Caco-2 (cell line): ENCODE measurements around the gene LRRC15. TPM values are rescaled to one million over a fixed set of nuclear protein-coding genes. Genes with fewer than 3 reads are reported as not detected.
A peak's percentile ranks its signal among the peaks of the same experiment; 100 is the strongest.

ENCODE experiments used
- BruUV-seq: library from RNA; stranded (reverse); fragments of 400-500 nt; replicated peaks from 2 replicates; lab custom pipeline; 2021; lab: Mats Ljungman, UMichigan
- CTCF ChIA-PET: fragments of 300-600 bp; sonication (Branson Sonifier 250); formaldehyde crosslinking; loops from one replicate; lab custom pipeline; 2022; ENCODE audit warnings: antibody characterized with exemption; lab: Charles Lee
- POLR2A ChIA-PET: fragments of 300-600 bp; sonication (Branson Sonifier 250); formaldehyde crosslinking; loops from one replicate; lab custom pipeline; 2022; ENCODE audit warnings: antibody characterized with exemption; lab: Charles Lee
- DNase-seq, 2 experiments: peaks; one replicate each; pipeline versions ENCODE4 v3.0.0 to v3.0.0-alpha.2; 2020 to 2022
- H3K27me3 ChIP-seq: replicated peaks from 2 replicates; pipeline ENCODE4 v1.6.0; 2011; ENCODE audit warnings: low read length; ENCODE audit not compliant: control insufficient read depth, insufficient read depth
- H3K36me3 ChIP-seq: 2 replicates; pipeline ENCODE4 v1.5.1; 2011; ENCODE audit warnings: low read length; ENCODE audit not compliant: control insufficient read depth, insufficient read depth
- H3K4me1 ChIP-seq: fragments of 250-450 bp; sonication (Bioruptor Pico); 2 replicates; pipeline ENCODE4 v1.5.1; 2020; ENCODE audit warnings: mild to moderate bottlenecking
- H3K4me3 ChIP-seq: 2 replicates; pipeline ENCODE4 v1.5.1; 2011; ENCODE audit warnings: low read depth, mild to moderate bottlenecking, control low read depth, low read length
- H3K9me3 ChIP-seq: fragments of 250-450 bp; sonication (Bioruptor Pico); 2 replicates; pipeline ENCODE4 v1.5.1; 2020; ENCODE audit warnings: mild to moderate bottlenecking, moderate library complexity
- H3K27ac Mint-ChIP-seq: one replicate; pipeline ENCODE4 v1.8.0; 2022; ENCODE audit warnings: mixed read lengths; ENCODE audit not compliant: unreplicated experiment
- H3K27me3 Mint-ChIP-seq: one replicate; pipeline ENCODE4 v1.8.0; 2022; ENCODE audit warnings: mixed read lengths; ENCODE audit not compliant: insufficient read depth, unreplicated experiment
- H3K36me3 Mint-ChIP-seq: one replicate; pipeline ENCODE4 v1.8.0; 2022; ENCODE audit warnings: mild to moderate bottlenecking, mixed read lengths; ENCODE audit not compliant: insufficient read depth, unreplicated experiment
- H3K4me1 Mint-ChIP-seq: one replicate; pipeline ENCODE4 v1.8.0; 2022; ENCODE audit warnings: low read depth, mixed read lengths; ENCODE audit not compliant: unreplicated experiment
- H3K4me3 Mint-ChIP-seq: one replicate; pipeline ENCODE4 v1.8.0; 2022; ENCODE audit warnings: mild to moderate bottlenecking, moderate library complexity, mixed read lengths; ENCODE audit not compliant: unreplicated experiment
- H3K9me3 Mint-ChIP-seq: one replicate; pipeline ENCODE4 v1.8.0; 2022; ENCODE audit warnings: mixed read lengths; ENCODE audit not compliant: unreplicated experiment
- CTCF ChIP-seq, 2 experiments: fragments of 200-600 bp in 1 of 2; IDR thresholded peaks; 1 replicate in 1 of 2; 2 replicates in 1 of 2; pipeline versions ENCODE4 v1.5.1 to v1.8.0; 2011 to 2022; ENCODE audit warnings: antibody characterized with exemption in 1 of 2, control low read depth in 1 of 2, inconsistent platforms in 1 of 2, low read depth in 1 of 2, low read length in 1 of 2, mild to moderate bottlenecking in 1 of 2, moderate library complexity in 1 of 2; ENCODE audit not compliant: insufficient read depth in 1 of 2, severe bottlenecking in 1 of 2, unreplicated experiment in 1 of 2
- intact Hi-C: fragments of 100-400 bp; cut with micrococcal nuclease; formaldehyde crosslinking; loops from one replicate; pipeline ENCODE4 v1.10.0; 2022; ENCODE audit not compliant: unreplicated experiment
- total RNA-seq: library from RNA; stranded (reverse); gene quantifications from 2 replicates; pipeline ENCODE4 v1.2.3, GENCODE V29; 2022

Gene LRRC15
- total RNA-seq, 1 experiment from 2014 or later, result 0.09 TPM

GRCh38 chr3:194384569-194385001, 15.0 kb upstream of the LRRC15 start:
- H3K4me3 ChIP-seq, result no peak overlapping the region
- DNase-seq, result no peak
- H3K9me3 ChIP-seq, result no peaks in the 10 kb centered on the region
- TF ChIP-seq CTCF (IDR thresholded peaks at IDR 0.05; ENCODE audit: insufficient read depth in 1 of 2, low read depth in 1 of 2, low read length in 1 of 2, severe bottlenecking in 1 of 2, unreplicated experiment in 1 of 2), result no peak
- H3K36me3 ChIP-seq, result no peaks in the 10 kb centered on the region
- Mint-ChIP-seq H3K4me3 (no peak overlapping the region), H3K36me3 (no peaks in the 10 kb centered on the region), H3K27ac (no peak overlapping the region), H3K4me1 (peaks cover 11% of the 10 kb centered on the region), H3K27me3 (no peaks in the 10 kb centered on the region), H3K9me3 (peaks cover 2% of the 10 kb centered on the region)
- H3K4me1 ChIP-seq, result peaks cover 11% of the 10 kb centered on the region
- CTCF ChIA-PET, result no interaction called here
- POLR2A ChIA-PET, result no interaction called here
- intact Hi-C loops, result no loop called here
- no peaks in the 10 kb centered on the region; the same call in 1 of the 2 replicates for H3K27me3 ChIP-seq
- BruUV-seq, result no TSS peak

GRCh38 chr3:194384156-194384555, 14.6 kb upstream of the LRRC15 start:
- no peaks in the 10 kb centered on the region for H3K36me3 Mint-ChIP-seq
- no TSS peak for BruUV-seq

GRCh38 chr3:194383276-194383940, 13.9 kb upstream of the LRRC15 start:
- no peaks in the 10 kb centered on the region for H3K9me3 ChIP-seq
- no peak overlapping the region for H3K27ac Mint-ChIP-seq
- no peak for DNase-seq
- POLR2A ChIA-PET, result interaction anchor here (0.6 kb wide), 1 partner anchor 1549 kb away, joined by 10 read pairs; no protein-coding TSS in a partner anchor
- H3K36me3 ChIP-seq, result no peaks in the 10 kb centered on the region
- H3K4me3 Mint-ChIP-seq, result no peak overlapping the region
- no peaks in the 10 kb centered on the region for H3K36me3 Mint-ChIP-seq
- no peaks in the 10 kb centered on the region for H3K27me3 Mint-ChIP-seq
- H3K27me3 ChIP-seq, result no peaks in the 10 kb centered on the region; the same call in 1 of the 2 replicates
- no peak for TF ChIP-seq CTCF (IDR thresholded peaks at IDR 0.05; ENCODE audit: insufficient read depth in 1 of 2, low read depth in 1 of 2, low read length in 1 of 2, severe bottlenecking in 1 of 2, unreplicated experiment in 1 of 2)
- no peak overlapping the region for H3K4me3 ChIP-seq
- BruUV-seq, result no TSS peak
- H3K4me1 Mint-ChIP-seq, result peaks cover 11% of the 10 kb centered on the region
- CTCF ChIA-PET, result no interaction called here
- peaks cover 11% of the 10 kb centered on the region for H3K4me1 ChIP-seq
- H3K9me3 Mint-ChIP-seq, result no peaks in the 10 kb centered on the region
- intact Hi-C loops, result no loop called here

More at GRCh38 chr3:194384156-194384555, 14.6 kb upstream of the LRRC15 start:
- Mint-ChIP-seq H3K4me3 (no peak overlapping the region), H3K27me3 (no peaks in the 10 kb centered on the region), H3K4me1 (peaks cover 11% of the 10 kb centered on the region), H3K27ac (peak overlapping the region; percentile 19), H3K9me3 (no peaks in the 10 kb centered on the region)
- DNase-seq, result no peak
- ChIA-PET CTCF (no interaction called here), POLR2A (no interaction called here)
- no peaks in the 10 kb centered on the region; the same call in 1 of the 2 replicates for H3K27me3 ChIP-seq
- TF ChIP-seq CTCF (IDR thresholded peaks at IDR 0.05; ENCODE audit: insufficient read depth in 1 of 2, low read depth in 1 of 2, low read length in 1 of 2, severe bottlenecking in 1 of 2, unreplicated experiment in 1 of 2), result no peak
- H3K4me3 ChIP-seq, result no peak overlapping the region
- intact Hi-C loops, result no loop called here
- H3K9me3 ChIP-seq, result no peaks in the 10 kb centered on the region
- H3K4me1 ChIP-seq, result peaks cover 11% of the 10 kb centered on the region
- H3K36me3 ChIP-seq, result no peaks in the 10 kb centered on the region
